Esophagus muscularis mucosa (tissue), 3 donors: ENCODE data around the gene SDK1.

ENCODE experiments used
- POLR2A ChIP-seq: fragments of 450-650 bp; IDR thresholded peaks from one replicate; pipeline ENCODE4 v1.6.1; 2017; ENCODE audit warnings: antibody characterized with exemption, moderate library complexity, mild to moderate bottlenecking, low read depth
- TF ChIP-seq, protein P1 (sequence below), 3 experiments: fragments of 200-600 bp in 2 of 3; fragments of 450-650 bp in 1 of 3; sonication (generic) in 2 of 3; IDR thresholded peaks; one replicate each; pipeline ENCODE4 v1.5.1; 2017 to 2019; ENCODE audit warnings: antibody characterized with exemption in 3 of 3, mild to moderate bottlenecking in 2 of 3, moderate library complexity in 1 of 3

DNA sequence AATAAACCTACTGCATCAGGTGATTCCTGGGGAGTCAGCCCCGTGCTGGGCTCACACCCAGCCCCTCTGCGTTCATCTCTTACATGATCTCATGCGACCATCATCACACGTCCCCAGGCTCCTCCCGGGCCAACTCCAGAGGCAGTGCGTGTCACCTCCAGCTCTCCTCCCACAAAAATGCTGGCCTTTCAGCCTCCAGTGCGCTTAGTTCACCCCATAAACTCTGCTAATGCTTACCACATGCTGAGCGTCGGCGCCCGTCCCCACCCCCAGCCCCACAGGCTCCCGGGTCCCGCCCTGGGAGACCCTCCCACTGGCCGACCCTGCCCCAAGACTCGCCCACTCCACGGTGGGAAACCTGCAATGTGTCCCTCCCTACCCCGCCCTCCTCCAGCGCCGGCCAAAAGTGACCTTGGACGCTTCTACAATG lies 816 bp upstream of the SDK1 start:
- TF ChIP-seq, protein P1, sequence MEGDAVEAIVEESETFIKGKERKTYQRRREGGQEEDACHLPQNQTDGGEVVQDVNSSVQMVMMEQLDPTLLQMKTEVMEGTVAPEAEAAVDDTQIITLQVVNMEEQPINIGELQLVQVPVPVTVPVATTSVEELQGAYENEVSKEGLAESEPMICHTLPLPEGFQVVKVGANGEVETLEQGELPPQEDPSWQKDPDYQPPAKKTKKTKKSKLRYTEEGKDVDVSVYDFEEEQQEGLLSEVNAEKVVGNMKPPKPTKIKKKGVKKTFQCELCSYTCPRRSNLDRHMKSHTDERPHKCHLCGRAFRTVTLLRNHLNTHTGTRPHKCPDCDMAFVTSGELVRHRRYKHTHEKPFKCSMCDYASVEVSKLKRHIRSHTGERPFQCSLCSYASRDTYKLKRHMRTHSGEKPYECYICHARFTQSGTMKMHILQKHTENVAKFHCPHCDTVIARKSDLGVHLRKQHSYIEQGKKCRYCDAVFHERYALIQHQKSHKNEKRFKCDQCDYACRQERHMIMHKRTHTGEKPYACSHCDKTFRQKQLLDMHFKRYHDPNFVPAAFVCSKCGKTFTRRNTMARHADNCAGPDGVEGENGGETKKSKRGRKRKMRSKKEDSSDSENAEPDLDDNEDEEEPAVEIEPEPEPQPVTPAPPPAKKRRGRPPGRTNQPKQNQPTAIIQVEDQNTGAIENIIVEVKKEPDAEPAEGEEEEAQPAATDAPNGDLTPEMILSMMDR (IDR thresholded peaks at IDR 0.05) = no peak
- no peak for TF ChIP-seq POLR2A
